A549 treated with dexamethasone at 1 μM for 4 hours (cell line): ENCODE results near the gene CD300LG. TPM values are rescaled to one million over a fixed set of nuclear protein-coding genes. Genes with fewer than 3 reads are reported as not detected.

ENCODE experiments used
- total RNA-seq: library from RNA; stranded (reverse); fragments of 200-300 nt; extraction: Qiagen RNA extraction; gene quantifications from 5 replicates; pipeline ENCODE4 v1.2.3, GENCODE V29; 2022

Gene CD300LG, protein sequence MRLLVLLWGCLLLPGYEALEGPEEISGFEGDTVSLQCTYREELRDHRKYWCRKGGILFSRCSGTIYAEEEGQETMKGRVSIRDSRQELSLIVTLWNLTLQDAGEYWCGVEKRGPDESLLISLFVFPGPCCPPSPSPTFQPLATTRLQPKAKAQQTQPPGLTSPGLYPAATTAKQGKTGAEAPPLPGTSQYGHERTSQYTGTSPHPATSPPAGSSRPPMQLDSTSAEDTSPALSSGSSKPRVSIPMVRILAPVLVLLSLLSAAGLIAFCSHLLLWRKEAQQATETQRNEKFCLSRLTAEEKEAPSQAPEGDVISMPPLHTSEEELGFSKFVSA
- total RNA-seq: 0.36 TPM in 1 of 5 replicates, not detected in the others

DNA sequence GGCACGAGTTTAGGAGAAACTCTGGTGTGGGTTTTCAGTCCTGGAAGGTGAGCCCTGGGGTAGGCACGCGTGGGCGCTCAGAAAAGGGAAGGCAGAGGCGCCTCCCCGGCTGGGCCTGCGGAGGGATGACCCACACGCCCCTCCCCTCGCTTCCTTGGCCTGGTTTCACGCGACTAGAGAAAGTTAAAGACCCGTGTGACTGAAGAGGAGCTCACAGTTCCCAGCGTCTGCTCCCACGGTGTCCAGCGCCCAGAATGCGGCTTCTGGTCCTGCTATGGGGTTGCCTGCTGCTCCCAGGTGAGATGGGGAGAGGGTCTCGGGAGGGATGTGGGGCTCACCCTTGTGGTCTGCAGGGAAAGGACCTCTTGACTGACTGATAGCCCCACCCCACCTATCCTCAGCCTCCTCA, at the start of gene CD300LG:
Gene CD300LG (plus strand): TSS at position 214 of the 409 bp plus-strand sequence. CDS start 41 bp downstream, at position 255.

GRCh38 chr17:43832976-43833829, 13.8 kb upstream of the CD300LG start, which contains the start of gene MPP3:
Gene MPP3, minus strand, starts transcription at chr17:43833146. Its CDS starts 1,240 bp downstream, at chr17:43831906.

GRCh38 chr17:43907425-43907981, 60.5 kb downstream of the CD300LG start, which contains the start of gene MPP2:
Gene MPP2, minus strand, starts transcription at chr17:43907536. Its CDS starts 3,076 bp downstream, at chr17:43904460.

Other genes starting within 250 kb of the CD300LG start
- not detected in 5 replicates for gene MEOX1, start 185.3 kb upstream of the CD300LG start, total RNA-seq
- not detected in 5 replicates for gene SOST, start 88.4 kb upstream of the CD300LG start, total RNA-seq
- gene DUSP3, start 68.2 kb upstream of the CD300LG start, total RNA-seq: 59.9 to 69.9 TPM (median 66.0 TPM) in 5 replicates
- 0.06 to 0.10 TPM (median 0.07 TPM) in 5 replicates for gene CFAP97D1, start 66.7 kb upstream of the CD300LG start, total RNA-seq
- 12.0 to 15.9 TPM (median 15.1 TPM) in 5 replicates for gene MPP3, start 14.0 kb upstream of the CD300LG start, total RNA-seq
- gene MPP2, start 60.4 kb downstream of the CD300LG start, total RNA-seq: 0.82 to 1.8 TPM (median 1.4 TPM) in 5 replicates
- gene PPY, start 95.3 kb downstream of the CD300LG start, total RNA-seq: not detected in 5 replicates
- 0.21 TPM in 1 of 5 replicates, not detected in the others for gene PYY, start 106.8 kb downstream of the CD300LG start, total RNA-seq
- gene NAGS, start 157.4 kb downstream of the CD300LG start, total RNA-seq: 1.1 to 1.8 TPM (median 1.3 TPM) in 5 replicates
- 24.7 to 29.9 TPM (median 27.8 TPM) in 5 replicates for gene TMEM101, start 167.8 kb downstream of the CD300LG start, total RNA-seq
- 53.5 to 59.5 TPM (median 56.0 TPM) in 5 replicates for gene LSM12, start 219.5 kb downstream of the CD300LG start, total RNA-seq
- gene G6PC3, start 223.6 kb downstream of the CD300LG start, total RNA-seq: 121 to 179 TPM (median 173 TPM) in 5 replicates